HG03108 (cell line): Measurements from ENCODE around the gene MEGF9.
"Not testable (repeated sequence)": the region's sequence is repeated elsewhere in the genome, so short reads cannot be mapped to it uniquely, and the experiment has no call there.

Experiments
- ATAC-seq: cut with Tn5 transposase; IDR thresholded peaks from one replicate; pipeline ENCODE4 v1.9.1; 2021; ENCODE audit warnings: moderate library complexity; ENCODE audit not compliant: unreplicated experiment

The MEGF9 gene

DNA sequence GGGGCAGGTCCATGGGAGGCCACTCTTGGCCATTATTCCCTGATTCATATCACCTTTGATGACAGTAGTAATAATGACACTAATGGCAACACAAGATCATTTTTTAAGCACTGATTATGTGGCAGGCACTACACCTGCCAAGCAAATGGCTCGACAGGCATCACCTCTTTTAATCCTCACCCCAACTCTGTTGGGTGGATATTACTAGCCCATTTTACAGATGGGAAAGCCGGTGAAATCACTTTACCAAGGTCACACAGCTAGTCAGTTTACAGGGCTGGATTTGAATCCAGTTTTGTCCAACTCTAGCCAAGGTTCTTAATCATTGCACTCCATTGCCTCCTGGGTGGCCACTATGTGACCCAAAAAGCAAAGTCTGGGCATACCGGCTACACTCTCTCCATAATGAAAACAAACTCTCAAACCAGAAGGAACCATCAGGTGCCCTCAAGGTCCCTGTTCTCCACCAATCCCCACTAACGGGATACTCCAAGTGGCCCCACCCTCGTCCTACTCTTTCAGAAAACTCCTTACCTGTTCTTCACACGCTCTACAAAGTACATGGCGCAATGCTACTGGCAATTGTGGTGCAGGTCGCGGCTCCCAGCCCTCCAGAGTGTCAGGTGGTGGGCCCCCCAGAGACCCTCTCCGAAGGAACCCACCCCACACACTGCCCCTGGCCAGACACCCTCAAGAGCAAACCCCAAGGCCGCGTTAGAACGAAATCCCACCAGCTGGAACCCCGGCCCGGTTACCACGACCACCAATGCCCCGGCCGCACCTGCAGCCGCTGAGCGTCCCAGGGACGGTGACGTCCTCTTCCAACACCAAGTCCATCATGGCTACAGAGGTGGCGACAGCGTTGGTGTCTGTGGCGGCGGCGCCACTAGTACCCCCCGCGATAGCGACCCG is 134.9 kb downstream of the MEGF9 start:
- peak; percentile 17 for ATAC-seq

DNA sequence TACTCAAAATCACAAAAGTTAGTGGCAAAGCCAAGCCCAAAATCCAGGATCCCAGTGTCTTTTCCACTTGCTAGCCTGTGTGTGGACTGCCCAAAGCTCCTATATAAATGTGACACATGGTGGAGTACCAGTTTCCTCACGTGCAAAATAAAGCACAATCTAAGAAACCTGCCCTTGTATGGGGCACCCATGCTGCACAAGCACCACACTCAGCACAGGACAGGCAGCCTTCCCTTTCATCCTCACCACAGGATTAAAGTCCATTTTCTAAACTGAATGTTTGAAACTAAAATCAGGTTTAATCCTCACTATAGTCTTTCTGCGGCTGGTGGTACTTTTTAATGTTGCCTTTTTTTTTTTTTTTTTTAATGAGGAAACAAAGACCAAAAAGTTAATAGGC is 139.8 kb downstream of the MEGF9 start:
- ATAC-seq = no peak

DNA sequence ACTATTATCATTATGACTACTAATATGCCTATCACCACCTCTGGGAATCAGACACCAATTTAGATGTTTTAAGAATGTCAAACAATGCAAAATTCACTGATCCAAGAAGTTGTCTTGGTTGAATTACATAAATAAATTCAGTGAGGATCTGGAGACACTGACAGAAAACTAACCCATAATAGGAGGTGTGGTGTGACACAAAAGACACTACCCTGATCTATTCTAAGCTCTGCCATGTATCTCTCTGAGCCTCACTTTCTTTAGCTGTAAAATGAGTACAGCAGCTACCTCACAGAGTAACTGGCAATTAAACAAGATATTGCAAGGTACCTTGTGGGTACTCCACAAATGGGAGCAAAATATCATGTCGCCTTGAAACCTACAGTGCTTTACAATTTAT is 141.8 kb downstream of the MEGF9 start:
- ATAC-seq = no peak

DNA sequence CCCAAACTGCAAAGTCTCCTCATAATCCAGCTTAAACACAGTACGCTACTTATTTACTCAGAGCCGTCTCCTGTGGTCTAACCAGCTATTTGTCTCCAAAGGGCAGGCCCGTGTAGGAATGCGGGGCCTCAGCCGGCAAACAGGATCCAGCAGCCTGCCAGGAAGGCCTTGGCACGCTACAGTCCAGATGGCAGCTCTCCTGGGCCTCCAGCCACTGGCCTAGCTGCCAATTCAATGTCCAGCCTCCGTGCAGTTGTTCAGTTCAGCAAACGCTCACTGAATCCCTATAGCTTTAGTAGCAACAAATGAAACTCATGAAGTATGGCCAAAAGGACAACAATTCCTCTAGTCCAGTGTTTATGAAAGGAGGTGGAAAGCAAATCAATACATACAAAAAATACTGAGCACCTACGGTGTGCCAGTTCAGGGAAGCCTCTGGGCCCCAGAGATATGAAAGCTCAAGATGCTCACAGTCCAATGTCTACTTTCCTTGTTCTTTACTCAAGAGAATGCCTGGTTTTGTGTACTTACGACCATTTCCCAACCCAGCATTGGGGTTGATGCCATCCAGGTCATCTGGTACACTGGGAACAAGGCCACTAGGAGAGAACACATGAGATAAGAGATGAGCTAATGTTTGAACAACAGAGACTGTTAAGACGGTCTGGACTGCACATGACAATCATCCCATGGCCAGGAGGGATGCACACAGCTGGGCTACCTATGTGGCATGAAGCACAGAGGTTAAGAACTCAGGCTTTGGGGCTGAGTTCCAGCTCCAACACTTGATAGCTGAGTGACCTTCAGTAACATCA is 142.6 kb downstream of the MEGF9 start:
- no peak for ATAC-seq

DNA sequence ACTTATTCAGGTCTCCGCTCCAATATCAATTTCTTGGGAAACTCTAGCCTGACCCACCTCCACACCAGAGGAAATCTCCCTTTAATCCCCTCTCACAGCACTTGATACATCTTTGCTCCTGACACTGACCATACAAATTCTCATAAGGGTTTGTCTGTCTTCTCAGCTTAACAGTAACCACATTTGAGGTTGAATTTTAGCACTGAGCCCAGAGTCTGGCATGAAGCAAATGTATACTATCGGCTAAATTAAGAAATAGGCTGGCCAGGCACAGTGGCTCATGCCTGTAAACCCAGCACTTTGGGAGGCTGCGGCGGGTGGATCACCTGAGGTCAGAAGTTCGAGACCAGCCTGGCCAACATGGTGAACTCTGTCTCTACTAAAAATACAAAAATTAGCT is 144.0 kb downstream of the MEGF9 start:
- no peak for ATAC-seq

DNA sequence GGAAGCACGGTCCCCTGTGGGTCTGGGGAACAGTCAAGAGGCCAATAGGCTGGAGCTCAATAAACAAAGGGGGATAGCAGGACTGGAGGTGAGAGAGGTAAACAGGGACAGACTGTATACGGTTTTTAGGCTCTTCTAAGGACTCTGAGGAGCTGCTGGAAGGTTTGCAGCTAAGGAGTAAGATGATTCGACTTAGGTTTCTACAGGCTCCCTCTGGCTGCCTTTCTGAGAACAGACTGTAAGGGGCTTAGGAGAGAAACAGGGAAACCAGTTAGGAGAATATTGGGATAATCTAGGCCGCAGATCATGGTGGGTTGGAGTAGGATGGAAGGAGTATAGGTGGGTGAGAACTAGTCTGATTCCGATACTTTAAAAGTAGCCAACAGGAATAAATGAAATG is 144.7 kb downstream of the MEGF9 start:
- no peak for ATAC-seq

DNA sequence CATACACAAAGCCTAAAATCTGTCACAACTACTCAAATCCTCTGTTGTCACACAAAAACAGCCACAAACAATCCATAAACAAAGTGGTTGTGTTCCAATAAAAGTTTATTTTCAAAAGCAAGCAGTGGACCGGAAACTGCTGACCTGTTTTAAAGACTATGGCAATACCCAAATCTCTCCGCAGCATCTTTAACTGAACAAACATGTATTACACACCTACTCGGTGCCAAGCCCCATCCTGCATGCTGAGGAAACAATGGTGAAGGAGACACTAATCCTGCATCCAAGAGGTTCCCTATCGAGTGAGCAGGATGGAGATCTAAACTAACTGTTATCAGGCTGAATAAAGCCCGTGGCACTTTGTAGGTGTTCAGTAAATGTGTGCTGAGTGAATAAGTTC is 145.5 kb downstream of the MEGF9 start:
- ATAC-seq = no peak

DNA sequence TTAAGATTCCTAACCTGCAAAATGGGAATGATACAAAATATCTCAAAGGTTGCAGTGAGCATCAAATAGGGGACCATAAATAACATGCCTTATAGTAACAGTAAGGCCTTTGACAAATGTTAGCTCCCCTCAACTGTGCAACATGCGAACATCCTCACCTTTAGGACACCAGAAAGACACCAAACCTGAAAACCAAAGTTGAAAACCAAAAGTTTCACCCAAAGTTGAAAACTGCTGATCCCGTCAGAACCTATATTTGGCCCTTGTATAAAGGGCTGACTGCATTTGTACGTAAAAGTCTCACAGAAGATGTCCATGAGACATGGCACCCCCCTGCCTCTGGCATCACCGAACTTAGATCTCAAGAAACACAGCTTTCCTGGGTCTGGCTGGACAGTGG is 146.4 kb downstream of the MEGF9 start:
- ATAC-seq = no peak

DNA sequence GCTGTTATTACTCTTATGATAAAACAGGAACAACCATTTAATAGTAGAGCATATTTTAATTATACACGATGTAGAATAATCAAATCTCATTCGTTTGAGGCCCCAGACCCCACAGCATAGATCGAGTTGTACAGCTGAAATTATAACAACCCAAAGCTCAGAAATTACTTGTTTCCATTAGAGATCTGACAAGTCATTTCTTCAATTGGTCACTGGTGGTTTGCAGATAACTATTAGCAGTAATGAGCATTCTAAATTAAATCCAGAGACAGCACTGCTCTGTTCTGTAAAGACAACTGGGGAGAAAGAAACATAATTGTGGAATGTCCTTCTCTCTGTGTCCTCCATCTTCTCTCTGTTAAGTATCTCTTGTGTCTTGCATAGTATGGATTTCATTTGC is 147.2 kb downstream of the MEGF9 start:
- ATAC-seq = no peak

DNA sequence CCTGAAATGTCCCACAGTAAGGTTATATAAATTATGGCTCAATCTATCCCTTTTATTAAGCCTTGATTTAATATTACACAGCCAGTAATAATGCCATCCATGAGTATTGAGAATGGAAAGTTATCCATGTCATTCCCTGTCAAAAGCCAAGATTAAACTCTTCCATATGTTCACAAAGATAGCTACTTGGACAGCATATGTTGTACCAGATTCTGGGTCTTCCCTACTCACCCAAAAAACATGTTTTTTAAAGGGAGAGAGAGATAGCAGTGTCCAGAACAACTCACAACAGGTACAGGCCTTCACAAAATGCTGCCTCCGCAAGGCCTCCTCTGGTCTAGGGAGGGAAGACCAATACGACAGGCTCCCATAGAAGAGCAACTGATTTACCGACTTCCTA is 149.7 kb downstream of the MEGF9 start:
- ATAC-seq = no peak

DNA sequence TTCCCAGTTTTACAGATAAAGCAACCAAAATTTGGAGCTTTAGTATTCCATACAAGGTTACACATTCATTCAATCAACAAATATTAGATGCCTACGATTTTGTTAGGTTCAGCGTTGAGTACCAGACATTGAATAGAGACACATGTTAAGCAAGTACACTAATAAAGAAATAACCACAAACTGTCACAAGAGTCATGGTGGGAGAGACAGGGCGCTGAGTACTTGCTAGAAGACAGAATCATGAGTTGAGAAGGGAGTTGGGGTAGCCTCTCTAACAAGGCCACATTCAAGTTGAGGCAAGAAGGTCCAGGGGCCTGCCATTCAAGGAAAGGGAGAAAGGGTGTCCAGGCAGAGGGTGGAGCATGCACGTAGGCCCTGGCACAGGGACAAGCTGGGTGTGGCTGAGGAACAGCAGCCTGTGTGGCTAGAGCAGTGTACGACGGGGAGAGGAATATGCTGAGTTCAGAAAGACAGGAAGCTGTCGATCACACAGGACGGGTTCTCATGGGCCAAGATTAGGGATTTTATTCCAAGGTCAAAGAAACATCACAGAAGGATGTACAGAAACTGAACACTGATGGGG is 151.3 kb downstream of the MEGF9 start:
- ATAC-seq = no peak

DNA sequence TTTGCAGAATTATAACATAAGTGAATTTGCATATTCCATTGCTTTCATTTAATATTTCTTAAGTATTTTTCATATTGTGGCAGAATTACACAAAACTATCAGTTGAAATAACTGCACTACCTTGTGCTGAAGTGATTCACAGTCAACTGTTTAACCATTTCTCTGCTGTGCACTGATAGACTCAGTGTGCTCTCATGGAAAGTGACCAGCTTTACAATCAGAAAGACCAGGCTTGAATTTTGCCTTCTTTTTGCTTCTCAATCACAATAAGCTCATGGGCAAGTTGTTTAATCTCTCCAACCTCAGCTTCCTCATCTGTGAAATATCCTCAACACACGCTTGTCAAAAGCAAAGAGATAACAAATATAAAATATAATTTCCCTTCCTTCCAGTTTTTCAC is 152.6 kb downstream of the MEGF9 start:
- no peak for ATAC-seq

DNA sequence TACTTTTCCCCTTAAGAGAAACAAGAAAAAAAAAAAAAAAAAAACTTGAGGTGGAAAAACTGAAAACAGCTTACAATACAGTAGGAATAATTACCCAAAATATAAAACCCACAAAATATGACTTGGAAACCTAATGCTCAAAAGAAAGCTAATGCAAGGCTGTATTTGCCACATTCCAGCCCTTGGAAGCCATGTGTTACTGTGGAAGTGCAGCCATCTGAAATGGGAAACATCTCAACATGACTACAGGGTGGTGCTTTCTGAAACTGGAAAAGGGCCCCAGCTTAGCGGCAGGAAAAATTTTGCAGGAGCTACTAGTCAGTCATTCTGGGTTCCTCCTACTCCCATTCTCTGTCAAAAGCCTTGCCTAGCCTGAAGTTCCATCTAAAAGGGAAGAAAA is 154.7 kb downstream of the MEGF9 start:
- ATAC-seq = no peak

DNA sequence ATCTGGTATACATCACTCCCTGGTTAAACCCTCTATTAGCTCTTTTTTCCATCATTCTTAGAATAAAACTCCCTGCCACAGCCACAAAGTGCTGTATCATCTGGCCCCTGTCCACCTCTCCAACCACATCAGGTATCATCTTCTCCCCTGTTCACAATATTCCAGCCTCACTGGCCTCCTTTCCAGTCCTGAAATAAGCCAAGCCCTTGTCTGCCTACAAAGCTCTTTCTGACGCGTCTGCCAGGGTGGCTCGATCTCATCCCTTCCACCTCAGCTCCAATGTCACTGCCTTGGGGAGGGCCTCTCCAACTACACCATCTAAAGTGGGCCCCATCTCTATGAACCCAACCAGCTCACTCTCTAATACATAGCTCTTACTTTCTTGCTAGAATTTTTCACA is 155.8 kb downstream of the MEGF9 start:
- ATAC-seq = no peak

DNA sequence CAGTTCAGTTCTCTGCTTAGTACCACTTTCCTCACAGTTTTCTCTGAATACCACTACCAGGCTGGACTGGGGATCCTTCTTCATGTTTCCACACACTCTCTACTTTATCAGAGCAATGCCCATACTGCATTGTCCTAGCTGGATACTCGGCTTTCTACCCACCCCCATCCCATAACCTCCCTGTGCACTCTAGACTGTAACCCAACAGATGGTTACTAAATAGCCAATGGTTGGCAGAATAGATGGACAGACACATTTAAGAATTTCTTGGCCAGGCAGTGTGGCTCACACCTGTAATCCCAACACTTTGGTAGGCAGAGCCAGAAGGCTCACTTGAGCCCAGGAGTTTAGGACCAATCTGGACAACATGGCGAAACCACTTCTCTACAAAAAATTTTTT is 157.1 kb downstream of the MEGF9 start:
- ATAC-seq = no peak

DNA sequence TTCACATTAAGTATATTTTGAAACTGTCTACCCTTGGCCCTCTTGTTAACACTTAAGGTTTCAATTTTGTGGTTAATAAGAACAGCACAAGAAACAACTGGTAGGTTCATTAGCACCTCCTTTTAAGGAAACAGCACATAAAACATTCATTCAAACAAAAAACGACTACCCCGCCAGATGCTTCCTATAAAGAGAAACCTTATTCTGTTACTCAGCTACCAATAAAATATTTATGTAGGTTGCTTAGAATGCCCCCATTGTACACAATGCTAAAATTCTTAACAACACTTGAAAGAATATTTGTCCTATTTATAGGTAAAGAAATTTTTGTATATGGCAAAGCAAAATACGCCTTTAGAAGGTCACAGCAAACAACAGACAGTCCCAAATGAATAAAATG is 157.5 kb downstream of the MEGF9 start:
- ATAC-seq = no peak

DNA sequence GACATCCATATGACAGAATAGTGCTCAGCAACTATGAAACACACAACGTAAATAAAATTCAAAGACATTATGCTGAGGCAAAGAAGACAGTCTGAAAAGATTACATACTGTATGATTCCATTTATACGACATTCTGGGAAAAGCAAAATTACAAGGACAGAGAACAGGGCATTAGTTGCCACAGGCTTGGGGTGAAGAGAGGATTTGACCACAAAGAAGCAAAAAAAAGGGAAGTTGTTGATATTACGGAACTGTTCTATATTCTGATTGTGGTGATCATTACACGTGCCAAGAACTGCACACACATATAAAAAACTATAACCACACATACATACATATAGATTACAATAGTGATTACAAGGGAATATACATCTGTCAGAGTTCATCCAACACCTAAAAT is 158.4 kb downstream of the MEGF9 start:
- ATAC-seq = no peak

DNA sequence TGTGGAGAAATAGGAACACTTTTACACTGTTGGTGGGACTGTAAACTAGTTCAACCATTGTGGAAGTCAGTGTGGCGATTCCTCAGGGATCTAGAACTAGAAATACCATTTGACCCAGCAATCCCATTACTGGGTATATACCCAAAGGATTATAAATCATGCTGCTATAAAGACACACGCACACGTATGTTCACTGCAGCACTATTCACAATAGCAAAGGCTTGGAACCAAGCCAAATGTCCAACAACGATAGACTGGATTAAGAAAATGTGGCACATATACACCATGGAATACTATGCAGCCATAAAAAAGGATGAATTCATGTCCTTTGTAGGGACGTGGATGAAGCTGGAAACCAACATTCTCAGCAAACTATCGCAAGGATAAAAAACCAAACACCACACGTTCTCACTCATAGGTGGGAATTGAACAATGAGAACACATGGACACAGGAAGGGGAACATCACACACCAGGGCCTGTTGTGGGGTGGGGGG is 162.0 kb downstream of the MEGF9 start:
- not testable (repeated sequence) for ATAC-seq
